Activated CD8-positive, alpha-beta T cell treated with anti-CD3 and anti-CD28 coated beads for 36 hours (primary cell): Measurements from ENCODE around the gene SDS. TPM values are rescaled to one million over a fixed set of nuclear protein-coding genes. Genes with fewer than 3 reads are reported as not detected.
A peak's percentile ranks its signal among the peaks of the same experiment; 100 is the strongest.

Experiments
- ATAC-seq: fragments of 200-7000 bp; cut with Tn5 transposase; one replicate; pipeline ENCODE4 v1.10.0; 2021; ENCODE audit warnings: mild to moderate bottlenecking, moderate library complexity
- CTCF ChIA-PET: fragments of 350-600 bp; sonication (Branson Sonifier 250); formaldehyde crosslinking; loops from one replicate; lab custom pipeline; 2021; ENCODE audit warnings: antibody characterized with exemption; lab: Charles Lee
- POLR2A ChIA-PET: fragments of 350-600 bp; sonication (Branson Sonifier 250); formaldehyde crosslinking; loops from one replicate; lab custom pipeline; 2021; ENCODE audit warnings: antibody characterized with exemption; lab: Charles Lee
- DNase-seq: peaks from one replicate; pipeline ENCODE4 v3.0.0-alpha.2; 2020
- H3K27ac Mint-ChIP-seq: one replicate; pipeline ENCODE4 v1.8.0; 2021; ENCODE audit warnings: mild to moderate bottlenecking, mixed read lengths
- H3K27me3 Mint-ChIP-seq: one replicate; pipeline ENCODE4 v1.8.0; 2021; ENCODE audit warnings: mixed read lengths
- H3K36me3 Mint-ChIP-seq: one replicate; pipeline ENCODE4 v1.8.0; 2021; ENCODE audit warnings: low read depth, mixed read lengths
- H3K4me1 Mint-ChIP-seq: one replicate; pipeline ENCODE4 v1.8.0; 2021; ENCODE audit warnings: low read depth, mixed read lengths
- H3K4me3 Mint-ChIP-seq: one replicate; pipeline ENCODE4 v1.8.0; 2021; ENCODE audit warnings: mild to moderate bottlenecking, moderate library complexity, mixed read lengths
- H3K9me3 Mint-ChIP-seq: one replicate; pipeline ENCODE4 v1.8.0; 2021; ENCODE audit warnings: mixed read lengths
- CTCF ChIP-seq: fragments of 200-600 bp; IDR thresholded peaks from one replicate; pipeline ENCODE4 v1.8.0; 2022; ENCODE audit warnings: antibody characterized with exemption, mild to moderate bottlenecking
- intact Hi-C: fragments of 100-400 bp; cut with micrococcal nuclease; formaldehyde crosslinking; loops from one replicate; pipeline ENCODE4 v1.10.0; 2022
- total RNA-seq, 2 experiments: library from RNA; stranded (reverse); gene quantifications; one replicate each; pipeline ENCODE4 v1.2.3, GENCODE V29; 2021

SDS gene
- total RNA-seq, 2 experiments from 2014 or later = not detected

GRCh38 chr12:113449299-113449698 is 45.6 kb upstream of the SDS start:
- POLR2A ChIA-PET = no interaction called here
- no peak overlapping the region for H3K4me3 Mint-ChIP-seq
- no peak for TF ChIP-seq CTCF
- H3K27ac Mint-ChIP-seq = no peak overlapping the region
- no peaks in the 10 kb centered on the region for H3K9me3 Mint-ChIP-seq
- peaks cover 15% of the 10 kb centered on the region for H3K27me3 Mint-ChIP-seq
- no peak for DNase-seq
- intact Hi-C loops = no loop called here
- no peaks in the 10 kb centered on the region for H3K36me3 Mint-ChIP-seq
- H3K4me1 Mint-ChIP-seq = no peaks in the 10 kb centered on the region
- CTCF ChIA-PET = interaction anchor here (0.7 kb wide), 1 partner anchor 13 kb away, joined by 3 read pairs; no protein-coding TSS in a partner anchor
- ATAC-seq = no peak

GRCh38 chr12:113448873-113449272 is 45.2 kb upstream of the SDS start:
- H3K27ac Mint-ChIP-seq = no peak overlapping the region
- no peaks in the 10 kb centered on the region for H3K36me3 Mint-ChIP-seq
- ChIA-PET POLR2A (no interaction called here), CTCF (no interaction called here)
- no peak overlapping the region for H3K4me3 Mint-ChIP-seq
- H3K27me3 Mint-ChIP-seq = peaks cover 15% of the 10 kb centered on the region
- no peaks in the 10 kb centered on the region for H3K4me1 Mint-ChIP-seq
- TF ChIP-seq CTCF = no peak
- DNase-seq (no peak), ATAC-seq (no peak)
- intact Hi-C loops = no loop called here
- H3K9me3 Mint-ChIP-seq = no peaks in the 10 kb centered on the region

GRCh38 chr12:113445544-113446171 is 42.0 kb upstream of the SDS start:
- Mint-ChIP-seq H3K9me3 (no peaks in the 10 kb centered on the region), H3K27me3 (peaks cover 15% of the 10 kb centered on the region), H3K4me1 (no peaks in the 10 kb centered on the region), H3K4me3 (no peak overlapping the region), H3K36me3 (no peaks in the 10 kb centered on the region), H3K27ac (no peak overlapping the region)
- peak; percentile 70 for ATAC-seq
- intact Hi-C loops = no loop called here
- CTCF ChIA-PET = interaction anchor here (1.9 to 3.6 kb wide), 2 partner anchors 16 to 20 kb away, joined by 4 to 11 read pairs; no protein-coding TSS in a partner anchor
- POLR2A ChIA-PET = no interaction called here
- no peak for DNase-seq
- no peak for TF ChIP-seq CTCF

GRCh38 chr12:113443030-113443539 is 39.4 kb upstream of the SDS start:
- TF ChIP-seq CTCF = no peak
- Mint-ChIP-seq H3K27ac (no peak overlapping the region), H3K27me3 (peaks cover 20% of the 10 kb centered on the region), H3K36me3 (no peaks in the 10 kb centered on the region), H3K4me3 (no peak overlapping the region), H3K4me1 (no peaks in the 10 kb centered on the region), H3K9me3 (no peaks in the 10 kb centered on the region)
- no peak for ATAC-seq
- no peak for DNase-seq
- CTCF ChIA-PET = interaction anchor here (1.1 to 3.6 kb wide), 2 partner anchors 18 to 19 kb away, joined by 4 to 11 read pairs; no protein-coding TSS in a partner anchor
- intact Hi-C loops = no loop called here
- POLR2A ChIA-PET = no interaction called here

GRCh38 chr12:113440947-113441782 is 37.5 kb upstream of the SDS start:
- intact Hi-C loops = no loop called here
- ATAC-seq (no peak), DNase-seq (no peak)
- ChIA-PET CTCF (no interaction called here), POLR2A (no interaction called here)
- TF ChIP-seq CTCF = no peak
- Mint-ChIP-seq H3K36me3 (no peaks in the 10 kb centered on the region), H3K27ac (no peak overlapping the region), H3K4me3 (no peak overlapping the region), H3K9me3 (no peaks in the 10 kb centered on the region), H3K27me3 (peaks cover 13% of the 10 kb centered on the region), H3K4me1 (no peaks in the 10 kb centered on the region)
